K562 (cell line): ENCODE data around the gene ADD2. TPM values are rescaled to one million over a fixed set of nuclear protein-coding genes. Genes with fewer than 3 reads are reported as not detected.

Source experiments
- ARID4B ChIP-seq: sonication (generic); formaldehyde crosslinking; IDR thresholded peaks from 2 replicates; pipeline ENCODE4 v1.8.0; 2022; ENCODE audit warnings: mild to moderate bottlenecking, missing genetic modification reagents
- CBX2 ChIP-seq: fragments of 200-600 bp; sonication (generic); IDR thresholded peaks from one replicate; pipeline ENCODE4 v1.6.1; 2012; ENCODE audit warnings: mild to moderate bottlenecking, low read length, inconsistent platforms; ENCODE audit not compliant: insufficient read depth, poor library complexity, severe bottlenecking
- CEBPZ ChIP-seq: fragments of 150-350 bp; IDR thresholded peaks from 2 replicates; pipeline ENCODE4 v1.6.1; 2014; ENCODE audit warnings: low read depth, mild to moderate bottlenecking, low read length, borderline replicate concordance
- DIDO1 ChIP-seq: fragments of 450-650 bp; IDR thresholded peaks from 2 replicates; pipeline ENCODE4 v1.6.1; 2016; ENCODE audit warnings: low read depth, missing biosample characterization, missing genetic modification characterization
- EGR1 ChIP-seq: fragments of 450-650 bp; conservative IDR thresholded peaks from 2 replicates; pipeline ENCODE4 v1.6.1; 2017; ENCODE audit warnings: mild to moderate bottlenecking
- ELK1 ChIP-seq: sonication (generic); formaldehyde crosslinking; IDR thresholded peaks from 2 replicates; pipeline ENCODE4 v1.8.1; 2022; ENCODE audit warnings: missing genetic modification reagents
- HNRNPH1 ChIP-seq: fragments of 200-400 bp; formaldehyde crosslinking; optimal IDR thresholded peaks from 2 replicates; pipeline ENCODE3; 2017; ENCODE audit warnings: low read depth, mild to moderate bottlenecking, low read length, moderate library complexity
- HNRNPLL ChIP-seq: fragments of 200-400 bp; formaldehyde crosslinking; IDR thresholded peaks from 2 replicates; pipeline ENCODE4 v1.6.1; 2017; ENCODE audit warnings: low read length, low read depth, mild to moderate bottlenecking; ENCODE audit not compliant: poor library complexity, severe bottlenecking
- LARP7 ChIP-seq: fragments of 450-650 bp; IDR thresholded peaks from 2 replicates; pipeline ENCODE4 v1.6.1; 2016
- MYC ChIP-seq, 2 experiments: fragments of 250-450 bp in 1 of 2; sonication (Bioruptor Pico) in 1 of 2; IDR thresholded peaks; 2 replicates each; pipeline versions ENCODE4 v1.5.1 to v1.6.1; 2012 to 2021; ENCODE audit warnings: low read depth in 2 of 2, borderline replicate concordance in 1 of 2, improper control_type of control experiment in 1 of 2, low read length in 1 of 2, mild to moderate bottlenecking in 1 of 2, moderate library complexity in 1 of 2
- POLR3G ChIP-seq: IDR thresholded peaks from 2 replicates; pipeline ENCODE4 v1.6.1; 2011; ENCODE audit not compliant: insufficient read length, insufficient replicate concordance; ENCODE audit errors: extremely low read depth
- SIX5 ChIP-seq, 2 experiments: IDR thresholded peaks; 2 replicates each; pipeline ENCODE4 v1.6.1; 2011; ENCODE audit warnings: low read length in 2 of 2, borderline replicate concordance in 1 of 2, low read depth in 1 of 2, mild to moderate bottlenecking in 1 of 2, moderate library complexity in 1 of 2; ENCODE audit not compliant: insufficient read depth in 1 of 2
- TAF7 ChIP-seq: fragments of 450-650 bp; IDR thresholded peaks from 2 replicates; pipeline ENCODE4 v1.6.1; 2016; ENCODE audit warnings: missing genetic modification characterization, missing compliant biosample characterization
- TSC22D4 ChIP-seq: fragments of 450-650 bp; IDR thresholded peaks from 2 replicates; pipeline ENCODE4 v1.6.1; 2016; ENCODE audit warnings: missing genetic modification characterization, missing biosample characterization, control low read depth
- ZBED1 ChIP-seq: IDR thresholded peaks from 2 replicates; pipeline ENCODE4 v1.6.1; 2014
- ZBTB7A ChIP-seq: IDR thresholded peaks from 2 replicates; pipeline ENCODE4 v1.6.1; 2011; ENCODE audit warnings: low read depth, mild to moderate bottlenecking, low read length, moderate library complexity, borderline replicate concordance; ENCODE audit not compliant: control insufficient read depth
- ZNF232 ChIP-seq: sonication (generic); formaldehyde crosslinking; IDR thresholded peaks from 2 replicates; pipeline ENCODE4 v1.8.0; 2022; ENCODE audit warnings: mild to moderate bottlenecking, missing genetic modification reagents
- ZNF24 ChIP-seq: fragments of 450-650 bp; IDR thresholded peaks from 2 replicates; pipeline ENCODE4 v1.6.1; 2016
- ZNF444 ChIP-seq: fragments of 250-450 bp; sonication (Bioruptor Pico); IDR thresholded peaks from 2 replicates; pipeline ENCODE4 v1.4.0; 2020; ENCODE audit warnings: mild to moderate bottlenecking, moderate library complexity
- ZSCAN32 ChIP-seq: fragments of 450-650 bp; formaldehyde crosslinking; IDR thresholded peaks from 2 replicates; pipeline ENCODE4 v1.4.0; 2020; ENCODE audit warnings: mild to moderate bottlenecking, moderate library complexity
- polyA plus RNA-seq, 8 experiments: library from polyadenylated mRNA; depleted of rRNA in 4 of 8; stranded (reverse) in 5 of 8; unstranded in 3 of 8; fragments of >200 nt; fragmentation: Nextera tagmentation in 2 of 8; fragmentation: Illumina TruSeq in 1 of 8; extraction: Ambion mirVana in 2 of 8; extraction: Trizol in 1 of 8; gene quantifications; 2 replicates each; pipeline versions ENCODE4 v1.2.1 to v1.2.3, GENCODE V29; 2011 to 2014; ENCODE audit warnings: inconsistent platforms in 1 of 8, missing spikeins in 1 of 8
- total RNA-seq, 7 experiments: library from RNA; depleted of rRNA in 6 of 7; stranded (reverse); fragments of >200 nt in 6 of 7; fragmentation: Illumina TruSeq in 2 of 7; extraction: Trizol in 2 of 7; gene quantifications; 2 replicates each; pipeline versions ENCODE4 v1.2.1 to v1.2.3, GENCODE V29; 2011 to 2021; ENCODE audit warnings: low replicate concordance in 1 of 7

ADD2 gene
- total and polyA plus RNA-seq, 9 of the 15 experiments (the other 6 are each of a cell fraction or from before 2014, with no cell fraction given): 3.5 to 63.0 (median 36.2) TPM

GRCh38 chr2:70767079-70767698 lies 811 bp downstream of the ADD2 start (continued):
- TF ChIP-seq CEBPZ (no peak), ZSCAN32 (CRISPR knock-in tag) (no peak), ZNF444 (CRISPR knock-in tag) (no peak), TAF7 (tag) (no peak), CBX2 (no peak), MYC (IDR thresholded peaks at IDR 0.05; ENCODE audit: low read depth, low read length) (no peak), MYC (CRISPR knock-in tag; IDR thresholded peaks at IDR 0.05; ENCODE audit: borderline replicate concordance, low read depth) (no peak), ZBED1 (no peak), ARID4B (CRISPR knock-in tag) (no peak), EGR1 (no peak), POLR3G (no peak), DIDO1 (tag) (no peak), SIX5 (IDR thresholded peaks at IDR 0.05; ENCODE audit: borderline replicate concordance in 1 of 2, insufficient read depth in 1 of 2, low read depth in 1 of 2, low read length in 2 of 2) (no peak), ZNF232 (no peak), ZBTB7A (peak; percentile 64; the same call in 1 of the 2 replicates), HNRNPLL (no peak), ELK1 (CRISPR knock-in tag) (no peak), ZNF24 (no peak), LARP7 (no peak), TSC22D4 (tag) (no peak), HNRNPH1 (no peak)
